ENCODE data around the gene HOXA10.

DNA sequence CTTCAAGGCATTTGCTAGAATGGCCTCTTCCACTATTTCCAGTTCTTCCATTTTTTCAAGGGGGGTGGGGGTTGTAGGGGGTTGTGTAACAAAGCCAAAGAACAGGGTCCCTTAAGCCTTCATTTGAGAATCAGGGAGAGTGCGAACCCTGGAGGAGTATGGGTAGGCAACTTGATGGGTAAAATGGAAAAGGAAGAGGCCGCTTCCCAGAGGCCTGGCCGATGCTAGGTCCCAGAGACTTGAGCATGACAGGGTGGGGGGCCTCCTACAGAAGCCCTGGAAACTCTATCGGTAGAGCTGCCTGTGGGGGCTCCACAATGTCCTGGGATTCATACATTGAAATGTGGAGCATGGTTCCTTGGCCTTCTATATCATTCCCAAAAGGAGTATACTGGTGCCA, 34.9 kb upstream of the HOXA10 start:
- TF ChIP-seq, protein P1, sequence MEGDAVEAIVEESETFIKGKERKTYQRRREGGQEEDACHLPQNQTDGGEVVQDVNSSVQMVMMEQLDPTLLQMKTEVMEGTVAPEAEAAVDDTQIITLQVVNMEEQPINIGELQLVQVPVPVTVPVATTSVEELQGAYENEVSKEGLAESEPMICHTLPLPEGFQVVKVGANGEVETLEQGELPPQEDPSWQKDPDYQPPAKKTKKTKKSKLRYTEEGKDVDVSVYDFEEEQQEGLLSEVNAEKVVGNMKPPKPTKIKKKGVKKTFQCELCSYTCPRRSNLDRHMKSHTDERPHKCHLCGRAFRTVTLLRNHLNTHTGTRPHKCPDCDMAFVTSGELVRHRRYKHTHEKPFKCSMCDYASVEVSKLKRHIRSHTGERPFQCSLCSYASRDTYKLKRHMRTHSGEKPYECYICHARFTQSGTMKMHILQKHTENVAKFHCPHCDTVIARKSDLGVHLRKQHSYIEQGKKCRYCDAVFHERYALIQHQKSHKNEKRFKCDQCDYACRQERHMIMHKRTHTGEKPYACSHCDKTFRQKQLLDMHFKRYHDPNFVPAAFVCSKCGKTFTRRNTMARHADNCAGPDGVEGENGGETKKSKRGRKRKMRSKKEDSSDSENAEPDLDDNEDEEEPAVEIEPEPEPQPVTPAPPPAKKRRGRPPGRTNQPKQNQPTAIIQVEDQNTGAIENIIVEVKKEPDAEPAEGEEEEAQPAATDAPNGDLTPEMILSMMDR (conservative IDR thresholded peaks at IDR 0.05) = no peak
- no peak for TF ChIP-seq EZH2 (IDR thresholded peaks at IDR 0.05; ENCODE audit: low read depth)
